ENCODE data around the gene BLCAP. TPM values are rescaled to one million over a fixed set of nuclear protein-coding genes. Genes with fewer than 3 reads are reported as not detected.
"Not testable (repeated sequence)": the region's sequence is repeated elsewhere in the genome, so short reads cannot be mapped to it uniquely, and the experiment has no call there.

The BLCAP gene
- total RNA-seq, 1 experiment from 2014 or later = 129 TPM

- Mint-ChIP-seq H3K27me3 (ENCODE audit: insufficient read depth, unreplicated experiment) (no peaks in the 10 kb centered on the region), H3K9me3 (ENCODE audit: unreplicated experiment) (peaks cover 22% of the 10 kb centered on the region), H3K4me3 (ENCODE audit: unreplicated experiment) (peak overlapping the region; percentile 46), H3K4me1 (ENCODE audit: low read depth, unreplicated experiment) (peaks cover 57% of the 10 kb centered on the region), H3K36me3 (ENCODE audit: insufficient read depth, unreplicated experiment) (peaks cover 6% of the 10 kb centered on the region), H3K27ac (ENCODE audit: unreplicated experiment) (peak overlapping the region; percentile 93)
- CTCF ChIA-PET = interaction anchor here (0.8 to 1.4 kb wide), 4 partner anchors 22 to 350 kb away, joined by 3 to 5 read pairs (median 4); no protein-coding TSS in a partner anchor
- Histone ChIP-seq H3K4me1 (peaks cover 54% of the 10 kb centered on the region), H3K9me3 (no peaks in the 10 kb centered on the region), H3K27me3 (replicated peaks; ENCODE audit: control insufficient read depth, insufficient read depth, low read length) (no peaks in the 10 kb centered on the region), H3K36me3 (ENCODE audit: control insufficient read depth, insufficient read depth, low read length) (no peaks in the 10 kb centered on the region), H3K4me3 (ENCODE audit: low read depth, low read length) (no peak overlapping the region)
- POLR2A ChIA-PET = interaction anchor here (0.6 to 2.1 kb wide), 5 partner anchors 14 to 363 kb away, joined by 3 to 9 read pairs (median 3); partner anchors contain the start of genes BLCAP, MANBAL, MROH8 and RPN2
- DNase-seq = peak; percentile 91 to 94
- TF ChIP-seq CTCF (IDR thresholded peaks at IDR 0.05; ENCODE audit: insufficient read depth in 1 of 2, low read depth in 1 of 2, low read length in 1 of 2, severe bottlenecking in 1 of 2, unreplicated experiment in 1 of 2) = no peak
- intact Hi-C loops (cut with micrococcal nuclease; ENCODE audit: unreplicated experiment) = loop anchor here (1.0 kb wide), 2 partner anchors 8 to 15 kb away; partner anchors contain the start of gene BLCAP
- BruUV-seq (replicated peaks) = no TSS peak
Measured at GRCh38 chr20:37542281-37542680, 14.6 kb upstream of the BLCAP start.

- H3K36me3 ChIP-seq (ENCODE audit: control insufficient read depth, insufficient read depth, low read length) = no peaks in the 10 kb centered on the region
- Mint-ChIP-seq H3K27me3 (ENCODE audit: insufficient read depth, unreplicated experiment) (no peaks in the 10 kb centered on the region), H3K4me3 (ENCODE audit: unreplicated experiment) (no peak overlapping the region), H3K9me3 (ENCODE audit: unreplicated experiment) (peaks cover 22% of the 10 kb centered on the region), H3K27ac (ENCODE audit: unreplicated experiment) (peak overlapping the region; percentile 93), H3K4me1 (ENCODE audit: low read depth, unreplicated experiment) (peaks cover 57% of the 10 kb centered on the region), H3K36me3 (ENCODE audit: insufficient read depth, unreplicated experiment) (peaks cover 6% of the 10 kb centered on the region)
- BruUV-seq (replicated peaks) = no TSS peak
- peaks cover 54% of the 10 kb centered on the region for H3K4me1 ChIP-seq
- CTCF ChIA-PET = no interaction called here
- H3K4me3 ChIP-seq (ENCODE audit: low read depth, low read length) = no peak overlapping the region
- no peak for TF ChIP-seq CTCF (IDR thresholded peaks at IDR 0.05; ENCODE audit: insufficient read depth in 1 of 2, low read depth in 1 of 2, low read length in 1 of 2, severe bottlenecking in 1 of 2, unreplicated experiment in 1 of 2)
- peak in 1 of 2 experiments; percentile 35 for DNase-seq
- POLR2A ChIA-PET = interaction anchor here (0.7 to 2.1 kb wide), 4 partner anchors 13 to 362 kb away, joined by 3 to 9 read pairs (median 5); partner anchors contain the start of genes BLCAP, MROH8 and RPN2
- no peaks in the 10 kb centered on the region for H3K9me3 ChIP-seq
- intact Hi-C loops (cut with micrococcal nuclease; ENCODE audit: unreplicated experiment) = no loop called here
- H3K27me3 ChIP-seq (replicated peaks; ENCODE audit: control insufficient read depth, insufficient read depth, low read length) = no peaks in the 10 kb centered on the region
Measured at GRCh38 chr20:37541326-37541725, 13.7 kb upstream of the BLCAP start.

GRCh38 chr20:37540838-37541237 lies 13.2 kb upstream of the BLCAP start:
- Mint-ChIP-seq H3K9me3 (ENCODE audit: unreplicated experiment) (peaks cover 19% of the 10 kb centered on the region), H3K4me1 (ENCODE audit: low read depth, unreplicated experiment) (peaks cover 57% of the 10 kb centered on the region), H3K27ac (ENCODE audit: unreplicated experiment) (peak overlapping the region; percentile 93)
- H3K36me3 Mint-ChIP-seq (ENCODE audit: insufficient read depth, unreplicated experiment); H3K27me3 Mint-ChIP-seq (ENCODE audit: insufficient read depth, unreplicated experiment); H3K4me3 ChIP-seq (ENCODE audit: low read depth, low read length); DNase-seq; CTCF ChIA-PET; H3K36me3 ChIP-seq (ENCODE audit: control insufficient read depth, insufficient read depth, low read length); BruUV-seq (replicated peaks); H3K4me3 Mint-ChIP-seq (ENCODE audit: unreplicated experiment); H3K9me3 ChIP-seq; intact Hi-C loops (cut with micrococcal nuclease; ENCODE audit: unreplicated experiment); H3K27me3 ChIP-seq (replicated peaks; ENCODE audit: control insufficient read depth, insufficient read depth, low read length): not testable (repeated sequence)
- H3K4me1 ChIP-seq = peaks cover 54% of the 10 kb centered on the region
- POLR2A ChIA-PET = interaction anchor here (1.7 to 2.1 kb wide), 2 partner anchors 12 to 362 kb away, joined by 7 to 9 read pairs; partner anchors contain the start of genes BLCAP, MROH8 and RPN2

All from Caco-2 (cell line).